HFFc6 (cell line): ENCODE data around the gene HUNK. TPM values are rescaled to one million over a fixed set of nuclear protein-coding genes. Genes with fewer than 3 reads are reported as not detected.

ENCODE experiments used
- DNase-seq: peaks from one replicate; pipeline ENCODE4 v3.0.0-alpha.2; 2018
- H3K27ac Mint-ChIP-seq: 2 replicates; pipeline ENCODE4 v1.8.0; 2020; ENCODE audit warnings: mild to moderate bottlenecking, mixed read lengths
- H3K27me3 Mint-ChIP-seq: 2 replicates; pipeline ENCODE4 v1.8.0; 2021; ENCODE audit warnings: mild to moderate bottlenecking, moderate library complexity, mixed read lengths; ENCODE audit not compliant: insufficient read depth
- H3K36me3 Mint-ChIP-seq: 2 replicates; pipeline ENCODE4 v1.8.0; 2021; ENCODE audit warnings: low read depth, mixed read lengths
- H3K4me1 Mint-ChIP-seq: 2 replicates; pipeline ENCODE4 v1.8.0; 2020; ENCODE audit warnings: low read depth, mixed read lengths
- H3K4me3 Mint-ChIP-seq: 2 replicates; pipeline ENCODE4 v1.8.0; 2020; ENCODE audit warnings: mild to moderate bottlenecking, moderate library complexity, mixed read lengths
- H3K9me3 Mint-ChIP-seq: 2 replicates; pipeline ENCODE4 v1.8.0; 2020; ENCODE audit warnings: mild to moderate bottlenecking, mixed read lengths
- total RNA-seq, 6 experiments: library from RNA; stranded (reverse); fragmentation: NEBNext Ultra II Directional; extraction: Animal tissue kit (Norgen Biotek cat#: 25700); gene quantifications; 2 replicates in 1 of 6; 3 replicates in 5 of 6; pipeline ENCODE4 v1.2.3, GENCODE V29; 2021
- TF ChIP-seq, protein P1 (sequence below): fragments of 200-600 bp; sonication (generic); IDR thresholded peaks from 2 replicates; pipeline ENCODE4 v1.5.0; 2021; ENCODE audit warnings: antibody characterized with exemption, mild to moderate bottlenecking

The HUNK gene
- total RNA-seq, 6 experiments from 2014 or later, result not detected

DNA sequence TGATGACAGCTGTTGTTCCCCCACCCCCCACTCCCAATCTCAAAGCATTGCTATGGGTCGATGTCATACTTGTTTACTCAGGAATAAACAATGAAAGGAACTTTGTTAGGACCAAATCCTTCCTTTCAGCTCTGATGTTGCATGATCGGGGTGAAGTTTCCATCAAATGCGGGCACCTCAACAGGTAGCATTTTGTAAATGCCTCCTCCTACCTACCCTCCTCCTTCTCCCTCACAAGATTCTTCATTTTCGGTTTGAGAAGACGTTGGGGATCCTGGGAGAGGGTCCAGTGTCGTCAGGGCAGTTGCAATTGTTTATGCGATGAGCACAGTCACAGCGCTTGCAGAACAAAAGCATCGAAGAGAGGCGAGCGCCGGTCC is 758 bp upstream of the HUNK start:
- no peaks in the 10 kb centered on the region for H3K36me3 Mint-ChIP-seq
- peaks cover 4% of the 10 kb centered on the region; the same call in 1 of the 2 replicates for H3K9me3 Mint-ChIP-seq
- H3K4me1 Mint-ChIP-seq, result no peaks in the 10 kb centered on the region
- H3K27ac Mint-ChIP-seq, result no peak overlapping the region
- peaks cover 18% of the 10 kb centered on the region for H3K27me3 Mint-ChIP-seq
- no peak for DNase-seq
- TF ChIP-seq, protein P1, sequence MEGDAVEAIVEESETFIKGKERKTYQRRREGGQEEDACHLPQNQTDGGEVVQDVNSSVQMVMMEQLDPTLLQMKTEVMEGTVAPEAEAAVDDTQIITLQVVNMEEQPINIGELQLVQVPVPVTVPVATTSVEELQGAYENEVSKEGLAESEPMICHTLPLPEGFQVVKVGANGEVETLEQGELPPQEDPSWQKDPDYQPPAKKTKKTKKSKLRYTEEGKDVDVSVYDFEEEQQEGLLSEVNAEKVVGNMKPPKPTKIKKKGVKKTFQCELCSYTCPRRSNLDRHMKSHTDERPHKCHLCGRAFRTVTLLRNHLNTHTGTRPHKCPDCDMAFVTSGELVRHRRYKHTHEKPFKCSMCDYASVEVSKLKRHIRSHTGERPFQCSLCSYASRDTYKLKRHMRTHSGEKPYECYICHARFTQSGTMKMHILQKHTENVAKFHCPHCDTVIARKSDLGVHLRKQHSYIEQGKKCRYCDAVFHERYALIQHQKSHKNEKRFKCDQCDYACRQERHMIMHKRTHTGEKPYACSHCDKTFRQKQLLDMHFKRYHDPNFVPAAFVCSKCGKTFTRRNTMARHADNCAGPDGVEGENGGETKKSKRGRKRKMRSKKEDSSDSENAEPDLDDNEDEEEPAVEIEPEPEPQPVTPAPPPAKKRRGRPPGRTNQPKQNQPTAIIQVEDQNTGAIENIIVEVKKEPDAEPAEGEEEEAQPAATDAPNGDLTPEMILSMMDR, result no peak
- H3K4me3 Mint-ChIP-seq, result no peak overlapping the region

DNA sequence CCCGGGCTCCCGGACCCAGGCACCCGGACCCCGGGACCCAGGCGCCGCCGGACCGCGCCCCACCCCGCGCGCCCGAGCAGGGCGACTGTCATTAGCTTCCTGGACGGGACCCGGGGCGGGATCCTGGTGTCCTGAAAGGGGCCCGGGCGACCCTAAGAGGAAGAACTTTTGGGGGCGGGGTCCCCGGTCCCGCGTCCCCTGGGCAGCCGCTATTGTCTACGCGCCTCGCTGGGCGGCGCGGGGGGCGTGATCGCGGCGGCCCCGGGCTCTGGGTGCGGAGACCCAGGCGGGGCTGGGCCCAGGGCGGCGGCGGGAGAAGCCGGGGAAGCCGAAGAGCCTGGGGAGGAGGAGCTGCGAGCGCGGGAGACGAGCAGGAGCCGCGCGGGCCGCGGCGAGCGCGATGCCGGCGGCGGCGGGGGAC is 465 bp downstream of the HUNK start:
- Mint-ChIP-seq H3K27me3 (peaks cover 17% of the 10 kb centered on the region), H3K9me3 (peaks cover 4% of the 10 kb centered on the region; the same call in 1 of the 2 replicates), H3K4me3 (no peak overlapping the region), H3K27ac (no peak overlapping the region), H3K4me1 (no peaks in the 10 kb centered on the region), H3K36me3 (no peaks in the 10 kb centered on the region)
- DNase-seq, result no peak
- TF ChIP-seq, protein P1, result no peak

DNA sequence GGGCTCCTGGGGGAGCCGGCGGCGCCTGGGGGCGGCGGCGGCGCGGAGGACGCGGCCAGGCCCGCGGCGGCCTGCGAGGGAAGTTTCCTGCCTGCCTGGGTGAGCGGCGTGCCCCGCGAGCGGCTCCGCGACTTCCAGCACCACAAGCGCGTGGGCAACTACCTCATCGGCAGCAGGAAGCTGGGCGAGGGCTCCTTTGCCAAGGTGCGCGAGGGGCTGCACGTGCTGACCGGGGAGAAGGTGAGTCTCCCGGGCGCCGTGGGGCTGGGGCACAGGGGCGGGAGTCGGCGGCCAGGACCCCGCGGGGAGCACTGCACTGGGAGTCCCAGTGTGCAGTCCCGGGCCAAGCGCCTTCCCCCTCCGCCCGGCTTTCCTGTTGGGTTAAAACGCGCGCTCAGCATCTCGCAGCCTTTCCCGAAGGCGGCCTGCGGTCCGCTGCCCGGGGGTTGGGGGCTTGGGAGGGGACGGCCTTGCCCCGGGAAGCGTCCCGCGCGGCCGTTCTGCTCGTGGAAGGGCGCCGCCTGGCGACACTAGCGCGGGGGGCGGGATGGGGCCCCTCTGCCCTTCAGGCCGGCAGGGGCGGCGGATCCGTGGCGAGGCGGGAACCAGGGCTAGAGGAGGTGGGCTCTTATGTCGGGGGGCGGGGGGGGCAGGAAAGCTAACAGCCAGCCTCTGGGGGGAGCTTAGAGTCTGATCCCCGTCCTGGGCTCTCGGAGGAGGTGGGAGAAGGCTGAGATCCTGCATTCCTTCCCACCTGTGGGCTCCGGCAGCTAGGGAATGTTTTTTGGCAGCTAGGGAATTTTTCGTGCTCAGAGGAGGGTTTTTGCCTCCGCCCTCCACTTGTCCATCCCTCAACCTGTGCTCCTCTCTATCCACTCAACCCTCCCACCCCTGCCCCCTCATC is 1.1 kb downstream of the HUNK start:
- TF ChIP-seq, protein P1, result peak; percentile 58
- peaks cover 4% of the 10 kb centered on the region; the same call in 1 of the 2 replicates for H3K9me3 Mint-ChIP-seq
- H3K36me3 Mint-ChIP-seq, result no peaks in the 10 kb centered on the region
- H3K27ac Mint-ChIP-seq, result no peak overlapping the region
- DNase-seq, result no peak
- peaks cover 12% of the 10 kb centered on the region for H3K27me3 Mint-ChIP-seq
- no peak overlapping the region for H3K4me3 Mint-ChIP-seq
- H3K4me1 Mint-ChIP-seq, result no peaks in the 10 kb centered on the region

DNA sequence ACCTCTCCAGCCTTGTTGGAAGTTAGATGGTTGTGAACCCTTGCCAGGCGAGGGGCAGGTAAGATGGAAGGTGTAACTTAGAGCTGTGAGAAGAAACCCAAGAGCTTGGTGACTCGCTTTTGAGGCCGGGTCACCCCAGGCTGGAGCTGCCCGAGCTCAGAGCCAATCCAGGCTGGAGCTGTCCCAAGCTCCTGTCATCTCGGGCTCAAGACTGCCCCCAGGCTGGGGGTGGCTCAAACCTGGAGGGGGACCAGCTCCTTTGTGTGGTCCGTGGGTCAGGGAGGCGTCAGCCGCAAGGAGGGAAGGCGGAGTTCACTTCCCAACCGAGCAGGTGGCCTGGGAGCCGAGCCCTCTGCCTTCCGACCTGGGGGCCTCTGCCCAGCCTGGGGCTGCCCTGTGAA is 2.0 kb downstream of the HUNK start:
- no peaks in the 10 kb centered on the region for H3K4me1 Mint-ChIP-seq
- peaks cover 12% of the 10 kb centered on the region for H3K27me3 Mint-ChIP-seq
- TF ChIP-seq, protein P1, result no peak
- H3K36me3 Mint-ChIP-seq, result no peaks in the 10 kb centered on the region
- no peak overlapping the region for H3K27ac Mint-ChIP-seq
- DNase-seq, result no peak
- no peak overlapping the region for H3K4me3 Mint-ChIP-seq
- peaks cover 4% of the 10 kb centered on the region; the same call in 1 of the 2 replicates for H3K9me3 Mint-ChIP-seq

DNA sequence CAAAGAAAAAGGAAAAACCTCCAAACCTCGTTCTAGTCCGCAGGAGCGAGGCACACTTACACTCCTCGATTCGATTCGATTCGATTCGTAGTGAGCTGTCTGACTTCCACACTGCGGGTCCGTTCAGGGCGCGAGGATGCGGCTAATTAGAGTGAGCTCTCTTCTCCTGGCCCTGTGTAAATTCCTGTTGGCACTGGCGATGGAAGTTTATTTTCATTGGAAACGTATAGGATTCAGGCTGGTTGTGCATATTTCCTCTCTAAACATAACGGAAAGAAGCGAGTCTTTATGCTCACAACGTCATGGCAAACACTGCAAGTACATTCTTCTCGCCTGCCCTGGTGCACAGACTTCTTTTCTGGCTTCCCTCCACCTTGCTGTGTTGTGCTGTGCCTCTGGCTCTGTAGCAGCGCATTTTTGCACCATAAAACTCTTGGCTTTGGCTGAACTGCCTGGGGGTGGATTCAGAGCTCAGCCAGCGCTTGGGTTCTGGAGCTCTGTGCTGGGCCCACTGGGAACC is 2.7 kb downstream of the HUNK start:
- Mint-ChIP-seq H3K9me3 (peaks cover 4% of the 10 kb centered on the region; the same call in 1 of the 2 replicates), H3K4me3 (no peak overlapping the region), H3K27me3 (peaks cover 12% of the 10 kb centered on the region), H3K36me3 (no peaks in the 10 kb centered on the region), H3K27ac (no peak overlapping the region), H3K4me1 (no peaks in the 10 kb centered on the region)
- TF ChIP-seq, protein P1, result no peak
- no peak for DNase-seq
